NCI-H2196 (cell line): ENCODE data around the gene DMTF1.
A peak's percentile ranks its signal among the peaks of the same experiment; 100 is the strongest.
"Not testable (repeated sequence)": the region's sequence is repeated elsewhere in the genome, so short reads cannot be mapped to it uniquely, and the experiment has no call there.

Source experiments
- DNase-seq: peaks from one replicate; lab custom pipeline; 2025; ENCODE audit not compliant: unreplicated experiment; lab: John Stamatoyannopoulos, UW

DMTF1 gene

GRCh38 chr7:87220734-87221215, 68.5 kb downstream of the DMTF1 start:
- DNase-seq: peak; percentile 14

DNA sequence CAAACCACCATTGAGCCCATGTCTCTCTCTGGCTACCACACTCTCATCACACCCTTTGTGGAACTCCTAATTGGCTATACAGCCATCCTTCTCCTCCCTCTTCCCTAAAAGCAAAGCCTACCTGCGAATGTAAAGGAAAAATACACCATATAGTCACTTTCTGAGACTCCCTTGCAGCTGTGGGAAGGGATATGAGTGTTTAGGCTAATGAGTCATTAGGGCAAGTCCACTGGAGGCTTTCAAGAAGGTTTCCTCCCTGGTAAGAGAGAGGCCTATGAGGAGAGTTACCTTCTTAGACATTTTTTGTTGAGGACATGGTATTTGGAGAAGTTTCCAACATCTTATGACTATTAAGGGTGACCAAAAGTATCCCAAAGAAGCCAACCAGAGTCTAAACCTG, 71.4 kb downstream of the DMTF1 start:
- no peak for DNase-seq

DNA sequence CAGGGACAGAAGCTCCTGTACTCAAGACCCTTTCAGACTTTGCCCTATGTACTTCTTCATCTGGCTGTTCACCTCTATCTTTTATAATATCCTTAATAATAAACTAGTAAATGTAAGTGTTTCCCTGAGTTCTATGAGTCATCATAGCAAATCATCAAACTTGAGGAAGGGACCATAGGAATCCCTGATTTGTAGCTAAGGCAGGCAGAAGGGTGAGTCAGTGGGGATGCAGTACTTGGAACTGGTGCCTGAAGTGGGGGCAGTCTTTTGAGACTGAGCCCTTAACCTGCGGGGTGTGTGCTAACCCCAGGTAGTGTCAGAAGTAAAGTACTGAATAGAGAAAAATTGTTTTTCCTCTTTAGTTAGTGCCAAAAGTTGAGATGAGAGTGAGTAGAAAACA, 73.4 kb downstream of the DMTF1 start:
- no peak for DNase-seq

DNA sequence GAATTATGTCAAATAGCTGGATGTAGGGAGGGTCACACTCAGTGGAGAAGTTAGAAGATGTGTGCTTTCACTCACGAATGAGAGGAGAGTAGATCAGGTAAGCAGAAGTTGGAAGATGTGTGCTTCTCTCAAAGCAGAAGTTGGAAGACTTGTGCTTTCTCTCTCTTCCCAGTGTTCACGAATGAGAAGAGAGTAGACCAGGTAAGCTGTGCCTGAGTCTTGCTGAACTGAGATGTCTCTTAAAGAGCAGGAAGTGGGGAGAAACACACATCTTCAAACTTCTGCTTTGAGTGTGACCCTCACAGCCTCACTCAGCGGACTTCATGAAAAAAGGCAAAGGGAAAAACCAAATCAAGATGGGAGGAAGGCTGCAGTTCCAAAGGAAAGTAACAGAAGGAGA, 74.2 kb downstream of the DMTF1 start:
- no peak for DNase-seq

DNA sequence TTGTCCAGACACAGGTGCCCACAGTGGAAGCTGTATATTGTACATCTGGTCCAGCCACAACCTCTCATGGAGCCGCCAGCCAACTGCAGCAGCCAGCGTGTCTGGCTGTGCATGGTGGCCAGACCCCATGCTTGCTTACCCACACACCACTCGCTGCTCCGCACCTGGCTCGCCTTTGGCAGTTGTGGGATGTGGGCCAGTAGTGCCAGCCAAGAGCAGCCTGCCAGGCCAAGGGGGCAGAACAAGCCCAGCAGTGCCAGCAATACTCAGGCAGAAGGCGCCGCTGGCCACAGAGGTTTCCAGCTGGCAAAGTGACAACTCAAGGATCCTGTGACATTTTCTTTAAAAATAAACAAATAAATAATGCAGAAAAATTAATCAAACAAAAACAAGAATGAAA, 79.0 kb downstream of the DMTF1 start:
- peak; percentile 89 for DNase-seq

- DNase-seq: peak; percentile 39
Observed at GRCh38 chr7:87231711-87232110, 79.5 kb downstream of the DMTF1 start.

- DNase-seq: no peak
Observed at GRCh38 chr7:87234949-87235348, 82.7 kb downstream of the DMTF1 start.

- not testable (repeated sequence) for DNase-seq
Observed at GRCh38 chr7:87238464-87239051, 86.3 kb downstream of the DMTF1 start.

GRCh38 chr7:87245671-87246070, 93.4 kb downstream of the DMTF1 start:
- DNase-seq: not testable (repeated sequence)
